GM23338 (cell line): ENCODE results near the gene ARHGAP27. TPM values are rescaled to one million over a fixed set of nuclear protein-coding genes. Genes with fewer than 3 reads are reported as not detected.

Source experiments
- ATAC-seq: fragments of 200-7000 bp; cut with Tn5 transposase; 3 replicates; pipeline ENCODE4 v1.9.1; 2020
- DNase-seq: peaks from one replicate; pipeline ENCODE4 v3.0.0-alpha.2; 2015; ENCODE audit warnings: low spot score
- H2AFZ ChIP-seq: fragments of 200-600 bp; sonication (generic); 2 replicates; pipeline ENCODE4 v1.8.0; 2016; ENCODE audit warnings: antibody characterized with exemption, mild to moderate bottlenecking, moderate library complexity
- H3F3A ChIP-seq: fragments of 200-600 bp; sonication (generic); replicated peaks from 2 replicates; pipeline ENCODE4 v1.8.0; 2017; ENCODE audit warnings: antibody characterized with exemption, mixed run types, low read depth
- H3K27ac ChIP-seq: fragments of 200-600 bp; sonication (generic); 2 replicates; pipeline ENCODE4 v1.6.1; 2016; ENCODE audit warnings: low read depth
- H3K27me3 ChIP-seq: fragments of 200-600 bp; sonication (generic); 2 replicates; pipeline ENCODE4 v1.8.0; 2016; ENCODE audit warnings: mild to moderate bottlenecking, mixed run types, moderate library complexity; ENCODE audit not compliant: insufficient read depth
- H3K36me3 ChIP-seq: fragments of 200-600 bp; sonication (generic); 2 replicates; pipeline ENCODE4 v1.8.0; 2016; ENCODE audit warnings: mild to moderate bottlenecking; ENCODE audit not compliant: insufficient read depth
- H3K4me1 ChIP-seq: fragments of 200-600 bp; sonication (generic); 2 replicates; pipeline ENCODE4 v1.8.0; 2016; ENCODE audit warnings: mild to moderate bottlenecking, moderate library complexity; ENCODE audit not compliant: insufficient read depth
- H3K4me2 ChIP-seq: fragments of 200-600 bp; sonication (generic); 2 replicates; pipeline ENCODE4 v1.7.1; 2017; ENCODE audit warnings: mixed run types
- H3K4me3 ChIP-seq: fragments of 200-600 bp; sonication (generic); 2 replicates; pipeline ENCODE4 v1.6.1; 2016; ENCODE audit warnings: mixed run types
- H3K79me2 ChIP-seq: fragments of 200-600 bp; sonication (generic); replicated peaks from 2 replicates; pipeline ENCODE4 v1.8.0; 2017; ENCODE audit warnings: mild to moderate bottlenecking; ENCODE audit not compliant: insufficient read depth
- H3K9me2 ChIP-seq: fragments of 200-600 bp; sonication (generic); 2 replicates; pipeline ENCODE4 v1.8.0; 2017; ENCODE audit not compliant: insufficient read depth
- H4K20me1 ChIP-seq: fragments of 200-600 bp; sonication (generic); replicated peaks from 2 replicates; pipeline ENCODE4 v1.8.0; 2017; ENCODE audit warnings: mild to moderate bottlenecking; ENCODE audit not compliant: insufficient read depth
- H3K27ac Mint-ChIP-seq: 2 replicates; pipeline ENCODE4 v1.8.0; 2020; ENCODE audit warnings: inconsistent platforms, mild to moderate bottlenecking, moderate library complexity, mixed read lengths
- H3K27me3 Mint-ChIP-seq: 3 replicates; pipeline ENCODE4 v1.8.0; 2022; ENCODE audit warnings: low read depth, mild to moderate bottlenecking, moderate library complexity, mixed read lengths, inconsistent platforms; ENCODE audit not compliant: insufficient read depth, poor library complexity
- H3K36me3 Mint-ChIP-seq: 3 replicates; pipeline ENCODE4 v1.8.0; 2021; ENCODE audit warnings: low read depth, mild to moderate bottlenecking, inconsistent platforms, moderate library complexity, mixed read lengths
- H3K4me1 Mint-ChIP-seq: 3 replicates; pipeline ENCODE4 v1.8.0; 2020; ENCODE audit warnings: mild to moderate bottlenecking, inconsistent platforms, mixed read lengths
- H3K4me3 Mint-ChIP-seq: 3 replicates; pipeline ENCODE4 v1.8.0; 2021; ENCODE audit warnings: moderate library complexity, mild to moderate bottlenecking, inconsistent platforms, mixed read lengths
- H3K9me3 Mint-ChIP-seq: 3 replicates; pipeline ENCODE4 v1.8.0; 2020; ENCODE audit warnings: moderate library complexity, mild to moderate bottlenecking, inconsistent platforms, mixed read lengths
- CREB1 ChIP-seq: fragments of 250-450 bp; sonication (Bioruptor Pico); IDR thresholded peaks from 2 replicates; pipeline ENCODE4 v1.5.0; 2020; ENCODE audit warnings: low read depth, mild to moderate bottlenecking, moderate library complexity
- ETS1 ChIP-seq: IDR thresholded peaks from 2 replicates; pipeline ENCODE4 v1.6.1; 2016; ENCODE audit warnings: antibody characterized with exemption
- EZH2 ChIP-seq: fragments of 200-600 bp; sonication (generic); IDR thresholded peaks from one replicate; pipeline ENCODE4 v1.8.0; 2017; ENCODE audit warnings: antibody characterized with exemption, mild to moderate bottlenecking, low read depth; ENCODE audit not compliant: unreplicated experiment
- EZH2phosphoT487 ChIP-seq: fragments of 200-600 bp; sonication (generic); IDR thresholded peaks from one replicate; pipeline ENCODE4 v1.8.1; 2018; ENCODE audit warnings: antibody characterized with exemption; ENCODE audit not compliant: unreplicated experiment
- NANOG ChIP-seq: IDR thresholded peaks from 2 replicates; pipeline ENCODE4 v1.6.1; 2016; ENCODE audit warnings: antibody characterized with exemption, borderline replicate concordance
- ZNF331 ChIP-seq: fragments of 250-450 bp; sonication (Bioruptor Pico); IDR thresholded peaks from 2 replicates; pipeline ENCODE4 v1.5.0; 2020; ENCODE audit warnings: low read depth, mild to moderate bottlenecking, moderate library complexity
- ZNF462 ChIP-seq: fragments of 250-450 bp; sonication (Bioruptor Pico); IDR thresholded peaks from 2 replicates; pipeline ENCODE4 v1.5.0; 2020; ENCODE audit warnings: mild to moderate bottlenecking, moderate library complexity
- polyA plus RNA-seq: library from polyadenylated mRNA; unstranded; fragments of >200 nt; fragmentation: Nextera tagmentation; extraction: Ambion mirVana; gene quantifications from 2 replicates; pipeline ENCODE4 v1.2.1, GENCODE V29; 2016
- total RNA-seq: library from RNA; depleted of rRNA; stranded (reverse); fragments of >200 nt; shearing (Covaris generic); gene quantifications from 2 replicates; pipeline ENCODE4 v1.2.3, GENCODE V29; 2014

The ARHGAP27 gene
- total and polyA plus RNA-seq, 2 experiments from 2014 or later: 5.9 to 17.7 TPM

- Mint-ChIP-seq H3K4me3 (no peak overlapping the region), H3K27ac (no peak overlapping the region)
Measured at GRCh38 chr17:45384047-45384788, 48.5 kb downstream of the ARHGAP27 start.

More at GRCh38 chr17:45384047-45384788, 48.5 kb downstream of the ARHGAP27 start:
- Mint-ChIP-seq H3K27me3 (peaks cover 10% of the 10 kb centered on the region), H3K36me3 (no peaks in the 10 kb centered on the region), H3K4me1 (peaks cover 17% of the 10 kb centered on the region), H3K9me3 (no peaks in the 10 kb centered on the region; the same call in 2 of the 3 replicates)
- no peaks in the 10 kb centered on the region for H4K20me1 ChIP-seq
- no peaks in the 10 kb centered on the region for H3F3A ChIP-seq
- H3K79me2 ChIP-seq: no peaks in the 10 kb centered on the region
- H3K27ac ChIP-seq: no peak overlapping the region
- no peak overlapping the region for H3K4me3 ChIP-seq
- no peaks in the 10 kb centered on the region; the same call in 1 of the 2 replicates for H3K4me1 ChIP-seq
- no peak for DNase-seq
- no peak for ATAC-seq
- no peaks in the 10 kb centered on the region for H3K27me3 ChIP-seq
- H3K9me2 ChIP-seq: no peaks in the 10 kb centered on the region
- H3K4me2 ChIP-seq: no peak overlapping the region
- no peak overlapping the region for H2AFZ ChIP-seq
- no peak for TF ChIP-seq NANOG
- TF ChIP-seq EZH2phosphoT487: no peak
- no peak for TF ChIP-seq ZNF462 (CRISPR knock-in tag)
- TF ChIP-seq ZNF331: no peak
- TF ChIP-seq EZH2: no peak
- TF ChIP-seq ETS1: no peak
- no peak for TF ChIP-seq CREB1 (CRISPR knock-in tag)
- H3K36me3 ChIP-seq: no peaks in the 10 kb centered on the region
